SK-N-SH treated with all-trans-retinoic acid at 6 μM for 48 hours (cell line): Measurements from ENCODE around the gene PKNOX2.

Experiments
- ESRRG ChIP-seq: fragments of 250-450 bp; sonication (Bioruptor Pico); IDR thresholded peaks from 2 replicates; pipeline ENCODE4 v1.6.1; 2021; ENCODE audit warnings: mild to moderate bottlenecking
- POU6F1 ChIP-seq: fragments of 250-450 bp; sonication (Bioruptor Pico); IDR thresholded peaks from 2 replicates; pipeline ENCODE4 v1.8.0; 2021; ENCODE audit warnings: low read depth, mild to moderate bottlenecking, moderate library complexity, borderline replicate concordance
- RARB ChIP-seq: fragments of 250-450 bp; sonication (Bioruptor Pico); IDR thresholded peaks from 2 replicates; pipeline ENCODE4 v1.8.0; 2021; ENCODE audit warnings: mild to moderate bottlenecking, moderate library complexity
- SNAI2 ChIP-seq: fragments of 250-450 bp; sonication (Bioruptor Pico); IDR thresholded peaks from 2 replicates; pipeline ENCODE4 v1.5.0; 2020; ENCODE audit warnings: mild to moderate bottlenecking, moderate library complexity
- TOX ChIP-seq: fragments of 250-450 bp; sonication (Bioruptor Pico); IDR thresholded peaks from 2 replicates; pipeline ENCODE4 v1.8.0; 2021; ENCODE audit warnings: mild to moderate bottlenecking, moderate library complexity, borderline replicate concordance
- TSHZ2 ChIP-seq: fragments of 250-450 bp; sonication (Bioruptor Pico); IDR thresholded peaks from 2 replicates; pipeline ENCODE4 v1.5.0; 2020; ENCODE audit warnings: mild to moderate bottlenecking, moderate library complexity
- ZFP3 ChIP-seq: fragments of 250-450 bp; sonication (Bioruptor Pico); IDR thresholded peaks from 2 replicates; pipeline ENCODE4 v1.5.0; 2020; ENCODE audit warnings: mild to moderate bottlenecking, moderate library complexity
- ZFP30 ChIP-seq: fragments of 450-650 bp; formaldehyde crosslinking; IDR thresholded peaks from 2 replicates; pipeline ENCODE4 v1.5.0; 2022; ENCODE audit warnings: mild to moderate bottlenecking, moderate library complexity
- TF ChIP-seq, protein P1 (sequence below): fragments of 250-450 bp; sonication (Bioruptor Pico); IDR thresholded peaks from 2 replicates; pipeline ENCODE4 v1.8.0; 2020; ENCODE audit warnings: mild to moderate bottlenecking, moderate library complexity, borderline replicate concordance
- TF ChIP-seq, protein P2 (sequence below): fragments of 250-450 bp; sonication (Bioruptor Pico); IDR thresholded peaks from 2 replicates; pipeline ENCODE4 v1.5.1; 2020; ENCODE audit warnings: low read depth, mild to moderate bottlenecking, moderate library complexity

DNA sequence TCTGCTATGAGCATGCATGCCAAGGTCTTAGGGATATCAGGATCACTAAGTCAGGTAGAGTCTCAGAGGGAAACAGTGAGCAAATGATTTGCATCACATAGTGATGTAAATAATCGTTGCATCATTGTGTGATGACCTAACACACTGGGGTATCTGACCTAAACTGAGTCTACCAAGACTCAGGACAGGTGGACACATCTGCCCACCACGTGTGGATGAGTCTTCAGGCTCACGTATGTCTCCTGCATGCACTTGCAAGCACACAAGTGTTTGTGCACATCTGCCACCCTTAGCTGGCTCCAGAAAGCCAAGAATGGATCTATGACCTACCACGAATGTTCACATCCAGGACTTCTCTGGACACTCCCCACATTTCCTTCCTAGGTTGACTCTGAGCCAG, 220.3 kb downstream of the PKNOX2 start:
- TF ChIP-seq SNAI2 (CRISPR knock-in tag) (no peak), ZFP3 (CRISPR knock-in tag) (no peak), ZFP30 (CRISPR knock-in tag) (no peak), ESRRG (CRISPR knock-in tag) (no peak), POU6F1 (CRISPR knock-in tag) (no peak), RARB (CRISPR knock-in tag) (no peak), TOX (CRISPR knock-in tag) (no peak), TSHZ2 (CRISPR knock-in tag) (no peak)
- TF ChIP-seq, protein P1, sequence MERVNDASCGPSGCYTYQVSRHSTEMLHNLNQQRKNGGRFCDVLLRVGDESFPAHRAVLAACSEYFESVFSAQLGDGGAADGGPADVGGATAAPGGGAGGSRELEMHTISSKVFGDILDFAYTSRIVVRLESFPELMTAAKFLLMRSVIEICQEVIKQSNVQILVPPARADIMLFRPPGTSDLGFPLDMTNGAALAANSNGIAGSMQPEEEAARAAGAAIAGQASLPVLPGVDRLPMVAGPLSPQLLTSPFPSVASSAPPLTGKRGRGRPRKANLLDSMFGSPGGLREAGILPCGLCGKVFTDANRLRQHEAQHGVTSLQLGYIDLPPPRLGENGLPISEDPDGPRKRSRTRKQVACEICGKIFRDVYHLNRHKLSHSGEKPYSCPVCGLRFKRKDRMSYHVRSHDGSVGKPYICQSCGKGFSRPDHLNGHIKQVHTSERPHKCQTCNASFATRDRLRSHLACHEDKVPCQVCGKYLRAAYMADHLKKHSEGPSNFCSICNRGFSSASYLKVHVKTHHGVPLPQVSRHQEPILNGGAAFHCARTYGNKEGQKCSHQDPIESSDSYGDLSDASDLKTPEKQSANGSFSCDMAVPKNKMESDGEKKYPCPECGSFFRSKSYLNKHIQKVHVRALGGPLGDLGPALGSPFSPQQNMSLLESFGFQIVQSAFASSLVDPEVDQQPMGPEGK (CRISPR knock-in tag): no peak
- TF ChIP-seq, protein P2, sequence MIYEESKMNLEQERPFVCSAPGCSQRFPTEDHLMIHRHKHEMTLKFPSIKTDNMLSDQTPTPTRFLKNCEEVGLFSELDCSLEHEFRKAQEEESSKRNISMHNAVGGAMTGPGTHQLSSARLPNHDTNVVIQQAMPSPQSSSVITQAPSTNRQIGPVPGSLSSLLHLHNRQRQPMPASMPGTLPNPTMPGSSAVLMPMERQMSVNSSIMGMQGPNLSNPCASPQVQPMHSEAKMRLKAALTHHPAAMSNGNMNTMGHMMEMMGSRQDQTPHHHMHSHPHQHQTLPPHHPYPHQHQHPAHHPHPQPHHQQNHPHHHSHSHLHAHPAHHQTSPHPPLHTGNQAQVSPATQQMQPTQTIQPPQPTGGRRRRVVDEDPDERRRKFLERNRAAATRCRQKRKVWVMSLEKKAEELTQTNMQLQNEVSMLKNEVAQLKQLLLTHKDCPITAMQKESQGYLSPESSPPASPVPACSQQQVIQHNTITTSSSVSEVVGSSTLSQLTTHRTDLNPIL (CRISPR knock-in tag): no peak
